GM23338 (cell line): ENCODE data around the gene ABL1.

ENCODE experiments used
- CREB1 ChIP-seq: fragments of 250-450 bp; sonication (Bioruptor Pico); IDR thresholded peaks from 2 replicates; pipeline ENCODE4 v1.5.0; 2020; ENCODE audit warnings: low read depth, mild to moderate bottlenecking, moderate library complexity
- CTCF ChIP-seq, 2 experiments: fragments of 200-600 bp in 1 of 2; sonication (generic) in 1 of 2; conservative IDR thresholded peaks; 2 replicates each; pipeline versions ENCODE4 v1.5.1 to v1.6.1; 2016 to 2017; ENCODE audit warnings: antibody characterized with exemption in 2 of 2, low read depth in 2 of 2, mild to moderate bottlenecking in 2 of 2, moderate library complexity in 1 of 2
- EZH2phosphoT487 ChIP-seq: fragments of 200-600 bp; sonication (generic); IDR thresholded peaks from one replicate; pipeline ENCODE4 v1.8.1; 2018; ENCODE audit warnings: antibody characterized with exemption; ENCODE audit not compliant: unreplicated experiment
- POLR2AphosphoS5 ChIP-seq: IDR thresholded peaks from 2 replicates; pipeline ENCODE4 v1.6.1; 2016; ENCODE audit warnings: antibody characterized with exemption, low read depth
- REST ChIP-seq: IDR thresholded peaks from one replicate; pipeline ENCODE4 v1.6.1; 2018; ENCODE audit warnings: antibody characterized with exemption; ENCODE audit not compliant: unreplicated experiment

DNA sequence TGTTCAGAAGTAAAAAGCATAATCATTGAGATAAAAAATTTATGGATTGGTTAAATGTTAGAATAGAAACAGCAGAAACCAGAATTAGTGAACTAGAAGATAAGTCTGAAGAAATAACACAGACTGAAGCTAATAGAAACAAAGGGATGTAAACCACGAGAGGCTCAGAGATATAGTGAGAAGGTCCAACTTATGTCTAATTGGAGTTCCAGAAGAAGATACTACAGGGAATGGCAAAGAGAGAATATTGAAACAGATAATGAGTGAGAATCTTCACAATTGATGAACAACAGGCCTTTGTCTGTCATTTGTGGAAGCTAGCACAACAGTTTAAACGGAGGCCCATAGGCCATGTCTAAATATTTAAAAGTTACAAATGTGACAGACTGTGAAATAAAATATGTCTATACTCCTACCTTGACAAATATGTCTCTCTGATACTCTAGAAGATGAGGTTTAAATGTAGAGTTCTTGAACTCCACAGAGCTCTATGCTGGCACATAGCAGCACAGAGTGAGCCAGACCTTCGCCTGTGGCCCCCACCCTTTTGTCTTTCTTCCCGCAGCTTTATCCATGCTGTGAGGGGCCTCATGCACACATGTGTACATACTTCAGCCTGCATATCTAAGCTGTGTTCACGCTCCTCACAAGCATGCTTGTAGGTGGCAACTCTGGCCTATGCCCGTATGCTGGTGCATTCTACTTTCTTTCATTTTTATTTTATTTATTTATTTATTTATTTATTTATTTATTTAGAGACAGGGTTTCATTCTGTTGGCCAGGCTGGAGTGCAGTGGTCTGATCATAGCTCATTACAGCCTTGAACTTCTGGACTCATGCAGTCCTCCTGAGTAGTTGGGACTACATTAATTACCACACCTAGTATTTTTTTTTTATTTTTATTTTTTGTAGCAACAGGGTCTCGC lies 45.0 kb upstream of the ABL1 start:
- TF ChIP-seq CTCF (conservative IDR thresholded peaks at IDR 0.05; ENCODE audit: low read depth in 2 of 2) (no peak), REST (no peak), CREB1 (CRISPR knock-in tag) (no peak), EZH2phosphoT487 (no peak), POLR2AphosphoS5 (no peak)
